ENCODE measurements around the gene FDX1.

The FDX1 gene

DNA sequence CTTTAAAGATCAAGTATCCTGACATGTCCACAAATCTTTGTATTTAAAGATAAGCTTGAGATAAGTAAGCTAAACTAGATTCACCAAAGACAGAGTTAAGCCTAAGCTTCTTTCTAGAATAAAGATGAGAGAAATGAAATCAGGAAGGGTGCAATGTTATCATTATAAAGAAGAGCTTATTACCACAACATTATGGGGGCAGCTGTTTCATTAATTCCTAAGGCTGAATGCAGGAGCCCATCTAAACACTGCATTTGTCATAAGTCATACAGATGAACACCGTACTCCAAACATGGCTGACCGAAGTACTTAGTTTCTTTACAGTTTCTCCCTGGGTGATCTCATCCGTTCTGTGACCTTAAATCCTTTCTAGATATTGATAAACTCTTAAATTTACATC is 16.3 kb downstream of the FDX1 start:
- H3K4me1 Mint-ChIP-seq (ENCODE audit: low read depth), result peaks cover 12% of the 10 kb centered on the region
- no peak overlapping the region for H3K27ac Mint-ChIP-seq
- H3K27me3 Mint-ChIP-seq, result no peaks in the 10 kb centered on the region

DNA sequence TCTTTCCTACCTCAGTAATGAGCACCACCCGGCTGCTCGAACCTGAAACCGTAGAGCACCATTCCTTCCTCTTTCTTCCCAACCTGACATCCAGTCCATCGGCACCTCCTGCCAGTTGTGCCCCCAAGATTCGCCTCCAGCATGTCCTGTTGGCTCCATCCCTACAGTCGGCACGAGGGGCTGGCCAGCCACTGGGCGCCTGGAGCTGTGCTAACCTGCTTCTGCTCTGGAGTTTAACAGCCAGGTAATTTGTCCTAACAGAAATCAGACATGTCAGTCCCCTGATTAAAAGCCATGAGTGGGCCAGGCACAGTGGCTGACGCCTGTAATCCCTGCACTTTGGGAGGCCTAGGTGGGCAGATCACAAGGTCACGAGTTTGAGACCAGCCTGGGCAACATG is 16.8 kb downstream of the FDX1 start:
- Mint-ChIP-seq H3K36me3 (ENCODE audit: low read depth) (peaks cover 42% of the 10 kb centered on the region), H3K27me3 (no peaks in the 10 kb centered on the region), H3K4me1 (ENCODE audit: low read depth) (peaks cover 7% of the 10 kb centered on the region), H3K27ac (no peak overlapping the region), H3K4me3 (no peak overlapping the region), H3K9me3 (no peaks in the 10 kb centered on the region)

More for the DNA sequence above, 16.3 kb downstream of the FDX1 start:
- Mint-ChIP-seq H3K36me3 (ENCODE audit: low read depth) (peaks cover 48% of the 10 kb centered on the region), H3K9me3 (no peaks in the 10 kb centered on the region), H3K4me3 (no peak overlapping the region)

DNA sequence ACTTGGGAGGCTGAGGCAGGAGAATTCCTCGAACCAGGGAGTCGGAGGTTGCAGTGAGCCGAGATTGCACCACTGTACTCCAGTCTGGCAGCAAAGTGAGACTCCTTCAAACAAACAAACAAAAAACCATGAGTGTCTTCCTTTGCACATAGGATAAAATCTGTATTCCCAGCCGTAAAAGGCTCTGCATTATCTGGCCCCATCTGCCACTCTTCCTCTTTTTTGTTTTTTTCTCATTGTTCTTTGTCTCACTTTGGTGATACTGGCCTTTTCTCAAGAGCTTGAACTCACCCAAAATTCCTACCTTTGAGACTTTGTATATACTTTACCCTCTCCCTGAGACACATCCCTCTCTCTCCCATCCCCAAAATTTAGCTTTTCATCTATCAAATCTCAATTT is 17.6 kb downstream of the FDX1 start:
- Mint-ChIP-seq H3K9me3 (no peaks in the 10 kb centered on the region), H3K4me1 (ENCODE audit: low read depth) (peaks cover 14% of the 10 kb centered on the region), H3K36me3 (ENCODE audit: low read depth) (peaks cover 43% of the 10 kb centered on the region), H3K27me3 (no peaks in the 10 kb centered on the region), H3K4me3 (no peak overlapping the region), H3K27ac (no peak overlapping the region)

DNA sequence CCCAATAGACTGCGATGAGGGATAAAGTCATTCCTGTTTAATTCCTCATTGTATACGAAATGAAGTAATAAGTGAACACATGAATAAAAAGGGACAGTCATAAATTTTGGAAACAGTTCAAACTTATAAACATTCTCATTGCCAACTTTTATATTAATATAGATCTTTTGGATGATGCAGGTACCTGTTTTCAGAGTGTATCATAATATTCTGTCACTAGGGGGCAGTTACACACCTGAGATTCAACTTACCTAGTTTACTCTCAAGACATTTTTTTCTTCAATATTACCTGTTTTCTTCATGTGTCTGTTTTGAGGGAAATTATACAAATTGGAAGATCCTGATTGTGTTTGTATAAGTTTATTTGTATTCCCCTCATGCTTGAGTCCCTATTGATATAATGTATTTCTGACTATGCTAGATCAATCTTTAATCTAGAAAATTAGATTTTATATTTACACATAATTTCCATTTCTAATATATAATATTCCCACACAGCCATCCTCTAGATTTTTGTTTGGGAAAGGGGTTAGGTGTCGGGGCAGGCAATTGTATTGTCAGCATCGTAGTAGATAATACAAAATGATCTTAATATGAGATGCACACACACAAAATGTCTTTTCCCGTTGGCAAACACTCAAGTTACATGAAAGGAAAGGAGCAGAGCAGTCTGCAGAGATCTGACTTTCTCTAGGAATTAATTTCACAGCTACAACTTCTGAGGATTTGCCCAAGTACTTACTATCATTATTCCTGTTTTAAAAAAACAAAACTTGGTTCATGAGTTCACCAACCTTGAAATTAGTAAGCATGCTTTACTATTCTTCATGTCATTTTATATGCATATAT is 18.4 kb downstream of the FDX1 start:
- Mint-ChIP-seq H3K4me1 (ENCODE audit: low read depth) (peaks cover 21% of the 10 kb centered on the region), H3K27me3 (no peaks in the 10 kb centered on the region), H3K27ac (no peak overlapping the region), H3K36me3 (ENCODE audit: low read depth) (peaks cover 38% of the 10 kb centered on the region), H3K4me3 (no peak overlapping the region), H3K9me3 (no peaks in the 10 kb centered on the region)

DNA sequence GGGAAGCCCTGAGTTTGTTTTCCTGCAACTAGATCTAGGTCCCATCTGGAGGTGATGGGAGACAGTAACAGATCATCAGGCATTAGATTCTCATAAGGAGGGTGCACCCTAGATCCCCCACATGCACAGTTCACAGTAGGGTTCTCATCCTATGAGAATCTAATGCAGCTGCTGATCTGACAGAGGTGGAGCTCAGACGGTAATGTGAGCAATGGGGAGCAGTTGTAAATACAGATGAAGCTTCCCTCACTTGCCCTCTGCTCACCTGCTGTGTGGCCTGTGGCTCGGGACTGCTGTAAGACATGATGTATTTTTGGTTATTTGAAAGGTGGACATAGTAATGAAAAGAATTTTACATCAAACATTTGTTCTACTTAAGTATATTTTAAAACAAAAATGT is 20.5 kb downstream of the FDX1 start:
- peaks cover 31% of the 10 kb centered on the region for H3K4me1 Mint-ChIP-seq (ENCODE audit: low read depth)
- H3K4me3 Mint-ChIP-seq, result no peak overlapping the region
- H3K36me3 Mint-ChIP-seq (ENCODE audit: low read depth), result peaks cover 27% of the 10 kb centered on the region
- no peaks in the 10 kb centered on the region for H3K27me3 Mint-ChIP-seq
- H3K27ac Mint-ChIP-seq, result no peak overlapping the region
- no peaks in the 10 kb centered on the region for H3K9me3 Mint-ChIP-seq

DNA sequence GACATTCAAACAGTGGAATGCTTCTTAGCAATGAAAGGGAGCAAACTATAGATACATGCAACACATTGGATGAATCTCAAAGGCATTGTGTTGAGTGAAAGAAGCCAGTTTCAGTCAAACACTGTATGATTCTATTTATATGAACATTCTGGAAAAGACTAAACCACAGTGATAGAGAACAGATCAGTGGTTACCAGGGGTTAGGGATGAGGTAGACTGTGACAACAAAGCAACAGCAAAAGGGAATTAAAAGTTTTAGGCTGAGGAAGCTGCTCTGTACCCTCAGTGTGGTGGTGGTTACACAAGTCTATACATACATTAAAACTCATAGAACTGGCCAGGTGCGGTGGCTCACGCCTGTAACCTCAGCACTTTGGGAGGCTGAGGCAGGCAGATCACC is 23.0 kb downstream of the FDX1 start:
- Mint-ChIP-seq H3K27ac (no peak overlapping the region), H3K4me3 (no peak overlapping the region), H3K4me1 (ENCODE audit: low read depth) (peaks cover 37% of the 10 kb centered on the region), H3K36me3 (ENCODE audit: low read depth) (peaks cover 13% of the 10 kb centered on the region), H3K27me3 (no peaks in the 10 kb centered on the region), H3K9me3 (no peaks in the 10 kb centered on the region)

DNA sequence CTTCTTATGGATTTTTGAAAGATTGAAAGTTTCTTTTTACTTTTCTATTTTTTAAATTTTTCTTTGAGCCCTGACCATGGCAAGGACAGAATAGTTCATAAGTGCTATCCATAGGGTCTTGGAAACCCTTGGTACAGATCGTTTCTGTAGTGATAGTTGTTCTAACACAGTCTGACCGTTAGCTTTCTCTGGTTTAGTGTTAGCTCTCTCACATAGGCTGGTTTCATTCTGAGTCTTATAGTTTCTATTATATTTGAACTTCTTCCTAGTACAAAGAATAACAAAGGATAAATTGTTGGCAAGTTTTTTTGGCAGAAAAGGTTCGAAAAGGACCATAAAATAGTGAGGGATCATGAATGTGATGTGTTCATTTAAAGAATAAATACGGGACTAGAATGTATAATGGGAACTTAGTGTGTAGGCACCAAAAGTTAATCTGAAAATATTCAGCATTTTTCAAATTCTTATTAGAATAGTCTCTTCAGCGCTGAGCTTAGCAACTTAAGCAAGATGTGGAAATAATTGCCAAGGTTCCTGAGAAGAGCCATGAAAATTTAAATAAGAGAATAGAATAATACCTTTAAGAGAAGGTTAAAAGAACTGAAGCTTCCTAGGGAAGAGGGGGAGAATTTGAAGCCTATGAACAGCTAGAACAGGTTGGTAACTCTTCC is 24.1 kb downstream of the FDX1 start:
- Mint-ChIP-seq H3K4me3 (no peak overlapping the region), H3K9me3 (no peaks in the 10 kb centered on the region), H3K36me3 (ENCODE audit: low read depth) (peaks cover 16% of the 10 kb centered on the region), H3K27ac (no peak overlapping the region), H3K27me3 (no peaks in the 10 kb centered on the region), H3K4me1 (ENCODE audit: low read depth) (peaks cover 41% of the 10 kb centered on the region)

DNA sequence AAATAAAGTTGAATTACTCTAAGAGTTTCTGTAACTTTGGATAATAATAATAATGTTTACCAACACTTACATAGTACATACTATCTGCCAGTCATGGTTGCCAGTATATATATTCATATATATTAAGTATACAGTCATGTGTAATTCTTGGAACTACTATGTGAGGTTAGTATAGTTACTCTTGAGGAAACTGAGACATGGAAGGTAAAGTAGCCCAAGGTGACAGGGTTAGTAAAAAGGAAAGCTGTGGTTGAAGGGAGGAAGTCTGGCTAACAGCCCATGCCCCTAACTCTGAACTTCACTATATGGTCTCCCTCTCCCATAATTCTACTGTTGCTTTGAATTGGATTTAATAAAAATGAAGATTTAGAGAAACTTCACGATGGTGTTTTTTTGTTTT is 24.9 kb downstream of the FDX1 start:
- peaks cover 24% of the 10 kb centered on the region for H3K36me3 Mint-ChIP-seq (ENCODE audit: low read depth)
- no peak overlapping the region for H3K4me3 Mint-ChIP-seq

DNA sequence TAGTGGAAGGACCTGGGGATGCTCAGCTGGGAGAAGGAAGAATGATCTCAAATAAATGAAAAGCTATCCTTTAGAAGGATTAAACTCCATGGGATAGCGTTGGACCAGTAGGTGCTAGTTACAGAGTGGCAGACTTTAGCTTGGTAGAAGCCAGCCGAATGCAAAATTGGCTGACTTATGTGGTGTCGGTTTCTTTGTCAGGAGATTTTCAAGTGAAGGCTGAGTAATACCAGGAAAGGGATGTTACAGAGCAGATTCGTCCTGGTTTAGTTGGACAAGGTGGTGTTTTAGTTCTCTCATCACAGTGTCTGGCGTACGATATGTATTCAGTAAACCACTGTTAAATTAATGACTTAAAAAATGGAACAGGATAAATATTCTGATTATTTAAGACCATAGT is 26.0 kb downstream of the FDX1 start:
- no peak overlapping the region for H3K27ac Mint-ChIP-seq

More for the DNA sequence above, 24.9 kb downstream of the FDX1 start:
- Mint-ChIP-seq H3K27me3 (no peaks in the 10 kb centered on the region), H3K27ac (no peak overlapping the region), H3K4me1 (ENCODE audit: low read depth) (peaks cover 41% of the 10 kb centered on the region), H3K9me3 (no peaks in the 10 kb centered on the region)

DNA sequence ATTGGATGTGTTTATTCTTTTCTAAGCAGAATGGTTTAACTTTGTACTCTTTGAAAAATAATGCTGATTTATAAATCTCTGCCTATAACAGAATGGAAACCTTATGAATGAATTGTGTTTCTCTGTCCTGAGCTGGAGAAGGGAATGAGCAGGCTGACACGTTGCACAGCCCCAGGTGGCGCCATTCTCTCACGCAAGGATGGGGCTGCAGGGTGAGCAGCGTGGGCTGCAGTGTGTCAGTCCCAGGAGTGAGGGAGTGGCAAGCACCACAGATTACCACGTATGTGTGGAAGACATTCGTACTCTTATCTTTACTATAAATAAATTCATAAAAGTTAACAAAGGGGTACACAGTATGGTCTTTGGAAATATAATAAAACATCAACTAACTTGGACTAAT is 33.4 kb downstream of the FDX1 start:
- no peaks in the 10 kb centered on the region for H3K27me3 Mint-ChIP-seq
- H3K9me3 Mint-ChIP-seq, result no peaks in the 10 kb centered on the region
- peaks cover 39% of the 10 kb centered on the region for H3K36me3 Mint-ChIP-seq (ENCODE audit: low read depth)
- H3K4me1 Mint-ChIP-seq (ENCODE audit: low read depth), result peaks cover under 1% of the 10 kb centered on the region
- H3K4me3 Mint-ChIP-seq, result no peak overlapping the region
- no peak overlapping the region for H3K27ac Mint-ChIP-seq

More for the DNA sequence above, 26.0 kb downstream of the FDX1 start:
- H3K4me1 Mint-ChIP-seq (ENCODE audit: low read depth), result peaks cover 41% of the 10 kb centered on the region
- H3K36me3 Mint-ChIP-seq (ENCODE audit: low read depth), result peaks cover 33% of the 10 kb centered on the region
- no peaks in the 10 kb centered on the region for H3K9me3 Mint-ChIP-seq
- H3K27me3 Mint-ChIP-seq, result no peaks in the 10 kb centered on the region
- no peak overlapping the region for H3K4me3 Mint-ChIP-seq

DNA sequence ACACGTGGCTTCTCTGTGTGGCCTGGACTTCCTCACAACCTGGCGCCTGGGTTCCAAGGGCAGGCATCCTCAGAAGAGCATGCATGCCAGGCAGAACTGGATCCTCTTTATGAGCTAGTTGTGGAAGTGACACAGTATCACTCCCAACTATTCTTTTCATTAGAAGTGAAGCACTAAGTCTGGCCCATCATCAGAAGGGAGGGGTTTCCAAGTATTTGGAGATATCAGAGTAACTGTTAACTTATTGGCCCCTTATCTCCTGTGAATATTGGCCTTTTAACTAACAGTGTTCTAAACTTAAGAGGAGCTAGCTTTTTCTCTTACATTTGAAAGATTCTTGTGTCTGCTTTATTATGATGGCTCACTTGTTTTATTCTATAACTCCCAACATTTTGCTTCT is 35.5 kb downstream of the FDX1 start:
- H3K27ac Mint-ChIP-seq, result no peak overlapping the region
- H3K4me3 Mint-ChIP-seq, result no peak overlapping the region
- no peaks in the 10 kb centered on the region for H3K4me1 Mint-ChIP-seq (ENCODE audit: low read depth)
- peaks cover 30% of the 10 kb centered on the region for H3K36me3 Mint-ChIP-seq (ENCODE audit: low read depth)
- H3K9me3 Mint-ChIP-seq, result no peaks in the 10 kb centered on the region
- no peaks in the 10 kb centered on the region for H3K27me3 Mint-ChIP-seq

DNA sequence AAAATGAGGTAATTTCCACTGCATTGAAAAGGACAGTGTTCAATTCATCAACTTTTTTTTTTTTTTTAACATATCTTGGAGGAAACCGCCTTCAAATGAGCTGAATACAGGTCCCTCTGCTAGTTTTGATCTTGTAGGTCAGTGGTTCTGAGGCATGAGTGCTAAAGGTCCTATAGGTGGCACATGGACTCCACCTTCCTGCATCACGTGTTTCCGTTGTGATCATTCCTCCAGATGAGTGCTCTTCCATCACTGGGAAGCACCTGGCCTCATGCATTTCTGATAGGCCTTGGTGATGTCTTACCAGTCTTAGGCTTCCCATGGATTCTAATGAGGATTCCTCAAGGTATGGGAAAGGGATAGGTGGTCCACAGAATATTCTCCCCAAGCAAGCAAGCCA is 37.8 kb downstream of the FDX1 start:
- Mint-ChIP-seq H3K36me3 (ENCODE audit: low read depth) (peaks cover 19% of the 10 kb centered on the region), H3K4me3 (no peak overlapping the region)

DNA sequence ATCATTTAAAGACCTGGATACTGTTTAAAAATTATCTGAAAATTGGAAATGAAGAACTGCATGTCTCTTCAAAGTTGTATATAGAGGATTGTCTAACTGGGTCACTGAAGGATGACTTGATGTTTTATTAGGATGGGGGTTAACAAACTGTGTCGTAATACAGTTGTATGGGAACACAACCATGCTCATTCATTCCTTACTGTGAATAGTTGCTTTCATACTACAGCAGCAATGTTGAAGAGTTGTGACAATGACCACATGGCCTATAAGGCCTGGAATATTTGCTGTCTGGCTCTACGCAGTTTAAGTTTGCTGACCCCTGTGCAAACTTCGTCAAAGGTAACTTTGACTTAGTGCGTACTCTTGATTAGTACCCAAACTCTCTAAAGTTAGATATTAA is 38.4 kb downstream of the FDX1 start:
- no peaks in the 10 kb centered on the region for H3K4me1 Mint-ChIP-seq (ENCODE audit: low read depth)
- no peak overlapping the region for H3K4me3 Mint-ChIP-seq
- H3K9me3 Mint-ChIP-seq, result no peaks in the 10 kb centered on the region
- peaks cover 17% of the 10 kb centered on the region for H3K36me3 Mint-ChIP-seq (ENCODE audit: low read depth)
- no peak overlapping the region for H3K27ac Mint-ChIP-seq
- no peaks in the 10 kb centered on the region for H3K27me3 Mint-ChIP-seq

More for the DNA sequence above, 37.8 kb downstream of the FDX1 start:
- H3K4me1 Mint-ChIP-seq (ENCODE audit: low read depth), result no peaks in the 10 kb centered on the region
- no peaks in the 10 kb centered on the region for H3K27me3 Mint-ChIP-seq
- H3K9me3 Mint-ChIP-seq, result no peaks in the 10 kb centered on the region
- no peak overlapping the region for H3K27ac Mint-ChIP-seq

DNA sequence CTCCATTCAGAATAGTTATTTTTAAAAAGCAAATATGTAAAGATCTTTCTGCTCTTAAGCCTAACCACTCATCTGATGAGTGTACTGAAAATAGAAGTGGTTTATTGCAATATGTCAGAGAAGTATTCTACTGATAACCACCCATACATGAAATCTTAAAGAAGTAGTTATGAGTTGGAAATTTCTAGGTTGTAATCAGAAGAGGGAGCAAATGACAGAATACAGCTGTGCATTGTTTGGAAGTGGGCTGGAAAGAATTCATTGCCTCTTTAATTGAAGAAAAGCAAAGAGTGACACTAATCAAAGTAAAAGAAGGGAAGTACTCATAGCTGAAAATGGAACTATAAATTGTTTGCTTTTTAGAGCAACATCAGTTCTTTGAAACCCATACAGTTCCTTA is 39.4 kb downstream of the FDX1 start:
- Mint-ChIP-seq H3K36me3 (ENCODE audit: low read depth) (peaks cover 13% of the 10 kb centered on the region), H3K27ac (no peak overlapping the region), H3K4me3 (no peak overlapping the region), H3K27me3 (no peaks in the 10 kb centered on the region), H3K9me3 (no peaks in the 10 kb centered on the region), H3K4me1 (ENCODE audit: low read depth) (no peaks in the 10 kb centered on the region)

DNA sequence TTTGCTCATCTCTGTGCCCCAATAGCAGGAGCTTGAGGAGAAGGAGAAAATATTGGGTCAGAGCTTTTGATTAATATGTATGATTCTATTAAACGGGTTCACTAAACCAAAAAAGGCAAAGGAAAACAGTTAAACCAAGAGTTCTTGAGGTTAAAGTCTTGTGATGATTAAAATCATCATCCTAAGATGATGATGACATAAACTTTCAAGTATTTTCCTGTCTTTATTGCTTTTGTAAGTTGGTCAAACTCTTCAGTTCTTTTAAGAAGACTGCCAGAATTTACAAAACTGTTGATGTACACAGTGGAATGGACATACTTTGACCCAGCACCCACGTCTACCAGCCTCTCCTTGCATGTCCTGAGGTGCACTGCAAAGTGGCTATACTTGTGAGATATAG is 41.0 kb downstream of the FDX1 start:
- peaks cover 13% of the 10 kb centered on the region for H3K36me3 Mint-ChIP-seq (ENCODE audit: low read depth)
- H3K9me3 Mint-ChIP-seq, result no peaks in the 10 kb centered on the region
- no peaks in the 10 kb centered on the region for H3K4me1 Mint-ChIP-seq (ENCODE audit: low read depth)
- H3K27me3 Mint-ChIP-seq, result no peaks in the 10 kb centered on the region
- no peak overlapping the region for H3K27ac Mint-ChIP-seq
- no peak overlapping the region for H3K4me3 Mint-ChIP-seq
